GM23338 (cell line): ENCODE data around the gene ADAT3. TPM values are rescaled to one million over a fixed set of nuclear protein-coding genes. Genes with fewer than 3 reads are reported as not detected.

ENCODE experiments used
- EZH2 ChIP-seq: fragments of 200-600 bp; sonication (generic); IDR thresholded peaks from one replicate; pipeline ENCODE4 v1.8.0; 2017; ENCODE audit warnings: antibody characterized with exemption, mild to moderate bottlenecking, low read depth; ENCODE audit not compliant: unreplicated experiment
- JUNB ChIP-seq: IDR thresholded peaks from one replicate; pipeline ENCODE4 v1.6.1; 2016; ENCODE audit warnings: antibody characterized with exemption; ENCODE audit not compliant: unreplicated experiment
- NANOG ChIP-seq: IDR thresholded peaks from 2 replicates; pipeline ENCODE4 v1.6.1; 2016; ENCODE audit warnings: antibody characterized with exemption, borderline replicate concordance
- STAT1 ChIP-seq: IDR thresholded peaks from one replicate; pipeline ENCODE4 v1.6.1; 2016; ENCODE audit warnings: antibody characterized with exemption; ENCODE audit not compliant: unreplicated experiment
- polyA plus RNA-seq: library from polyadenylated mRNA; unstranded; fragments of >200 nt; fragmentation: Nextera tagmentation; extraction: Ambion mirVana; gene quantifications from 2 replicates; pipeline ENCODE4 v1.2.1, GENCODE V29; 2016
- total RNA-seq: library from RNA; depleted of rRNA; stranded (reverse); fragments of >200 nt; shearing (Covaris generic); gene quantifications from 2 replicates; pipeline ENCODE4 v1.2.3, GENCODE V29; 2014
- TF ChIP-seq, protein P1 (sequence below): fragments of 250-450 bp; sonication (Bioruptor Pico); IDR thresholded peaks from 2 replicates; pipeline ENCODE4 v1.5.0; 2020; ENCODE audit warnings: mild to moderate bottlenecking, moderate library complexity
- TF ChIP-seq, protein P2 (sequence below): IDR thresholded peaks from one replicate; pipeline ENCODE4 v1.6.1; 2018; ENCODE audit warnings: antibody characterized with exemption; ENCODE audit not compliant: unreplicated experiment

Gene ADAT3
- total and polyA plus RNA-seq, 2 experiments from 2014 or later: 7.9 to 12.4 TPM

DNA sequence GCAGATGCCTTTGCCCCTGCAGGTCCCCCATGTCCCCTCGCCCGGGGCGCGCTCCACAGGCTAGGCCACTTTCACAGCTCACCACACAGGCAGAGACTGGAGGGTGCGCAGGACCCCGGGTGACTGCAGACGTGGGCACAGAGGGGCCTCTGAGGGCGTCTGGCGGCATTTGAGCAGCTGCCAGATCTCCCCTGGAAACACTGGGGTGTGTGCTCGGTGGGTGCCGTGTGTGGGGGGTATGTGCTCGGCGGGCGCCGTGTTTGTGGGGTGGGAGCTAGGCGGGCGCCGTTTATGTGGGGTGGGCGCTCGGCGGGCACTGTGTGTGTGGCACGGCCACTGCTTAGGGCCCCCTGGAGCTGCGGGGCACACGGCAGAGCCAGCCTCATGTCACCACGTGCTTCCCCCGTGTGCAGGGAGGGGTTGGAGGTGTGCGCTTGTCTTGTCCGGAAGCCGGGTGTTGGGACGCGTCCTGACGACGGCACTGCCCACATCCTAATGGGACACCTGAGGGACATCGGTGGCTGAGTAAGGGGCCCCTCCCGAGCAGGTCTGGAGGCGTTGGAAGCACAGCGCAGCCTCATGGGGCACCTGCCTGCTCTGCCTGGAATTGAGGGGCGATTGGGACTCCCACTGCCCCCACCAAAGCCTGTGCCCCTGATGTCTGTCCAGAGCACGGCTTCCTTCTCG lies 52.5 kb downstream of the ADAT3 start (continued):
- TF ChIP-seq, protein P1, sequence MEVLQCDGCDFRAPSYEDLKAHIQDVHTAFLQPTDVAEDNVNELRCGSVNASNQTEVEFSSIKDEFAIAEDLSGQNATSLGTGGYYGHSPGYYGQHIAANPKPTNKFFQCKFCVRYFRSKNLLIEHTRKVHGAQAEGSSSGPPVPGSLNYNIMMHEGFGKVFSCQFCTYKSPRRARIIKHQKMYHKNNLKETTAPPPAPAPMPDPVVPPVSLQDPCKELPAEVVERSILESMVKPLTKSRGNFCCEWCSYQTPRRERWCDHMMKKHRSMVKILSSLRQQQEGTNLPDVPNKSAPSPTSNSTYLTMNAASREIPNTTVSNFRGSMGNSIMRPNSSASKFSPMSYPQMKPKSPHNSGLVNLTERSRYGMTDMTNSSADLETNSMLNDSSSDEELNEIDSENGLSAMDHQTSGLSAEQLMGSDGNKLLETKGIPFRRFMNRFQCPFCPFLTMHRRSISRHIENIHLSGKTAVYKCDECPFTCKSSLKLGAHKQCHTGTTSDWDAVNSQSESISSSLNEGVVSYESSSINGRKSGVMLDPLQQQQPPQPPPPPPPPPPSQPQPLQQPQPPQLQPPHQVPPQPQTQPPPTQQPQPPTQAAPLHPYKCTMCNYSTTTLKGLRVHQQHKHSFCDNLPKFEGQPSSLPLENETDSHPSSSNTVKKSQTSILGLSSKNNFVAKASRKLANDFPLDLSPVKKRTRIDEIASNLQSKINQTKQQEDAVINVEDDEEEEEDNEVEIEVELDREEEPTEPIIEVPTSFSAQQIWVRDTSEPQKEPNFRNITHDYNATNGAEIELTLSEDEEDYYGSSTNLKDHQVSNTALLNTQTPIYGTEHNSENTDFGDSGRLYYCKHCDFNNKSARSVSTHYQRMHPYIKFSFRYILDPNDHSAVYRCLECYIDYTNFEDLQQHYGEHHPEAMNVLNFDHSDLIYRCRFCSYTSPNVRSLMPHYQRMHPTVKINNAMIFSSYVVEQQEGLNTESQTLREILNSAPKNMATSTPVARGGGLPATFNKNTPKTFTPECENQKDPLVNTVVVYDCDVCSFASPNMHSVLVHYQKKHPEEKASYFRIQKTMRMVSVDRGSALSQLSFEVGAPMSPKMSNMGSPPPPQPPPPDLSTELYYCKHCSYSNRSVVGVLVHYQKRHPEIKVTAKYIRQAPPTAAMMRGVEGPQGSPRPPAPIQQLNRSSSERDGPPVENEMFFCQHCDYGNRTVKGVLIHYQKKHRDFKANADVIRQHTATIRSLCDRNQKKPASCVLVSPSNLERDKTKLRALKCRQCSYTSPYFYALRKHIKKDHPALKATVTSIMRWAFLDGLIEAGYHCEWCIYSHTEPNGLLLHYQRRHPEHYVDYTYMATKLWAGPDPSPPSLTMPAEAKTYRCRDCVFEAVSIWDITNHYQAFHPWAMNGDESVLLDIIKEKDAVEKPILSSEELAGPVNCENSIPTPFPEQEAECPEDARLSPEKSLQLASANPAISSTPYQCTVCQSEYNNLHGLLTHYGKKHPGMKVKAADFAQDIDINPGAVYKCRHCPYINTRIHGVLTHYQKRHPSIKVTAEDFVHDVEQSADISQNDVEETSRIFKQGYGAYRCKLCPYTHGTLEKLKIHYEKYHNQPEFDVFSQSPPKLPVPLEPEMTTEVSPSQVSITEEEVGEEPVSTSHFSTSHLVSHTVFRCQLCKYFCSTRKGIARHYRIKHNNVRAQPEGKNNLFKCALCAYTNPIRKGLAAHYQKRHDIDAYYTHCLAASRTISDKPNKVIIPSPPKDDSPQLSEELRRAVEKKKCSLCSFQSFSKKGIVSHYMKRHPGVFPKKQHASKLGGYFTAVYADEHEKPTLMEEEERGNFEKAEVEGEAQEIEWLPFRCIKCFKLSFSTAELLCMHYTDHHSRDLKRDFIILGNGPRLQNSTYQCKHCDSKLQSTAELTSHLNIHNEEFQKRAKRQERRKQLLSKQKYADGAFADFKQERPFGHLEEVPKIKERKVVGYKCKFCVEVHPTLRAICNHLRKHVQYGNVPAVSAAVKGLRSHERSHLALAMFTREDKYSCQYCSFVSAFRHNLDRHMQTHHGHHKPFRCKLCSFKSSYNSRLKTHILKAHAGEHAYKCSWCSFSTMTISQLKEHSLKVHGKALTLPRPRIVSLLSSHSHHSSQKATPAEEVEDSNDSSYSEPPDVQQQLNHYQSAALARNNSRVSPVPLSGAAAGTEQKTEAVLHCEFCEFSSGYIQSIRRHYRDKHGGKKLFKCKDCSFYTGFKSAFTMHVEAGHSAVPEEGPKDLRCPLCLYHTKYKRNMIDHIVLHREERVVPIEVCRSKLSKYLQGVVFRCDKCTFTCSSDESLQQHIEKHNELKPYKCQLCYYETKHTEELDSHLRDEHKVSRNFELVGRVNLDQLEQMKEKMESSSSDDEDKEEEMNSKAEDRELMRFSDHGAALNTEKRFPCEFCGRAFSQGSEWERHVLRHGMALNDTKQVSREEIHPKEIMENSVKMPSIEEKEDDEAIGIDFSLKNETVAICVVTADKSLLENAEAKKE (CRISPR knock-in tag): no peak
- TF ChIP-seq, protein P2, sequence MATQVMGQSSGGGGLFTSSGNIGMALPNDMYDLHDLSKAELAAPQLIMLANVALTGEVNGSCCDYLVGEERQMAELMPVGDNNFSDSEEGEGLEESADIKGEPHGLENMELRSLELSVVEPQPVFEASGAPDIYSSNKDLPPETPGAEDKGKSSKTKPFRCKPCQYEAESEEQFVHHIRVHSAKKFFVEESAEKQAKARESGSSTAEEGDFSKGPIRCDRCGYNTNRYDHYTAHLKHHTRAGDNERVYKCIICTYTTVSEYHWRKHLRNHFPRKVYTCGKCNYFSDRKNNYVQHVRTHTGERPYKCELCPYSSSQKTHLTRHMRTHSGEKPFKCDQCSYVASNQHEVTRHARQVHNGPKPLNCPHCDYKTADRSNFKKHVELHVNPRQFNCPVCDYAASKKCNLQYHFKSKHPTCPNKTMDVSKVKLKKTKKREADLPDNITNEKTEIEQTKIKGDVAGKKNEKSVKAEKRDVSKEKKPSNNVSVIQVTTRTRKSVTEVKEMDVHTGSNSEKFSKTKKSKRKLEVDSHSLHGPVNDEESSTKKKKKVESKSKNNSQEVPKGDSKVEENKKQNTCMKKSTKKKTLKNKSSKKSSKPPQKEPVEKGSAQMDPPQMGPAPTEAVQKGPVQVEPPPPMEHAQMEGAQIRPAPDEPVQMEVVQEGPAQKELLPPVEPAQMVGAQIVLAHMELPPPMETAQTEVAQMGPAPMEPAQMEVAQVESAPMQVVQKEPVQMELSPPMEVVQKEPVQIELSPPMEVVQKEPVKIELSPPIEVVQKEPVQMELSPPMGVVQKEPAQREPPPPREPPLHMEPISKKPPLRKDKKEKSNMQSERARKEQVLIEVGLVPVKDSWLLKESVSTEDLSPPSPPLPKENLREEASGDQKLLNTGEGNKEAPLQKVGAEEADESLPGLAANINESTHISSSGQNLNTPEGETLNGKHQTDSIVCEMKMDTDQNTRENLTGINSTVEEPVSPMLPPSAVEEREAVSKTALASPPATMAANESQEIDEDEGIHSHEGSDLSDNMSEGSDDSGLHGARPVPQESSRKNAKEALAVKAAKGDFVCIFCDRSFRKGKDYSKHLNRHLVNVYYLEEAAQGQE: no peak
- TF ChIP-seq NANOG (no peak), EZH2 (no peak), JUNB (no peak), STAT1 (no peak)
